ENCODE data around the gene FHOD1.

FHOD1 gene

GRCh38 chr16:67206129-67206837 is 41.0 kb downstream of the FHOD1 start:
- H3K4me3 ChIP-seq (ENCODE audit: low read depth, low read length), result no peak overlapping the region
- TF ChIP-seq CTCF (IDR thresholded peaks at IDR 0.05; ENCODE audit: low read depth, low read length, missing control alignments), result no peak
- in situ Hi-C loops (cut with HindIII; ENCODE audit: low sequenced_read_pairs), result no loop called here
- DNase-seq (ENCODE audit: low read depth), result no peak

GRCh38 chr16:67204076-67204475 is 43.2 kb downstream of the FHOD1 start:
- no peak overlapping the region for H3K4me3 ChIP-seq (ENCODE audit: low read depth, low read length)
- no peak for DNase-seq (ENCODE audit: low read depth)
- TF ChIP-seq CTCF (IDR thresholded peaks at IDR 0.05; ENCODE audit: low read depth, low read length, missing control alignments), result no peak
- in situ Hi-C loops (cut with HindIII; ENCODE audit: low sequenced_read_pairs), result no loop called here

GRCh38 chr16:67202956-67203493 is 44.3 kb downstream of the FHOD1 start:
- TF ChIP-seq CTCF (IDR thresholded peaks at IDR 0.05; ENCODE audit: low read depth, low read length, missing control alignments), result no peak
- no peak for DNase-seq (ENCODE audit: low read depth)
- in situ Hi-C loops (cut with HindIII; ENCODE audit: low sequenced_read_pairs), result no loop called here
- no peak overlapping the region for H3K4me3 ChIP-seq (ENCODE audit: low read depth, low read length)

GRCh38 chr16:67202426-67202825 is 44.9 kb downstream of the FHOD1 start:
- in situ Hi-C loops (cut with HindIII; ENCODE audit: low sequenced_read_pairs), result no loop called here
- no peak overlapping the region for H3K4me3 ChIP-seq (ENCODE audit: low read depth, low read length)
- no peak for DNase-seq (ENCODE audit: low read depth)
- TF ChIP-seq CTCF (IDR thresholded peaks at IDR 0.05; ENCODE audit: low read depth, low read length, missing control alignments), result no peak

- no peak for TF ChIP-seq CTCF (IDR thresholded peaks at IDR 0.05; ENCODE audit: low read depth, low read length, missing control alignments)
- in situ Hi-C loops (cut with HindIII; ENCODE audit: low sequenced_read_pairs), result no loop called here
- no peak overlapping the region for H3K4me3 ChIP-seq (ENCODE audit: low read depth, low read length)
- DNase-seq (ENCODE audit: low read depth), result no peak
Observed at GRCh38 chr16:67201411-67202345, 45.6 kb downstream of the FHOD1 start.

GRCh38 chr16:67200491-67200890 is 46.8 kb downstream of the FHOD1 start:
- H3K4me3 ChIP-seq (ENCODE audit: low read depth, low read length), result no peak overlapping the region
- no peak for DNase-seq (ENCODE audit: low read depth)
- TF ChIP-seq CTCF (IDR thresholded peaks at IDR 0.05; ENCODE audit: low read depth, low read length, missing control alignments), result no peak
- in situ Hi-C loops (cut with HindIII; ENCODE audit: low sequenced_read_pairs), result no loop called here
